Esophagus squamous epithelium (tissue), 4 donors: ENCODE results near the gene NKAIN4.

Source experiments
- CTCF ChIP-seq, 6 experiments: fragments of 450-650 bp in 4 of 6; fragments of 200-600 bp in 2 of 6; sonication (generic) in 2 of 6; IDR thresholded peaks; one replicate each; pipeline ENCODE4 v1.5.1; 2016 to 2019; ENCODE audit warnings: antibody characterized with exemption in 6 of 6, mild to moderate bottlenecking in 4 of 6, moderate library complexity in 4 of 6
- POLR2A ChIP-seq, 4 donors: fragments of 450-650 bp; IDR thresholded peaks; one replicate each; pipeline ENCODE4 v1.6.1; 2017; ENCODE audit warnings: antibody characterized with exemption in 4 of 4, mild to moderate bottlenecking in 4 of 4, moderate library complexity in 3 of 4

DNA sequence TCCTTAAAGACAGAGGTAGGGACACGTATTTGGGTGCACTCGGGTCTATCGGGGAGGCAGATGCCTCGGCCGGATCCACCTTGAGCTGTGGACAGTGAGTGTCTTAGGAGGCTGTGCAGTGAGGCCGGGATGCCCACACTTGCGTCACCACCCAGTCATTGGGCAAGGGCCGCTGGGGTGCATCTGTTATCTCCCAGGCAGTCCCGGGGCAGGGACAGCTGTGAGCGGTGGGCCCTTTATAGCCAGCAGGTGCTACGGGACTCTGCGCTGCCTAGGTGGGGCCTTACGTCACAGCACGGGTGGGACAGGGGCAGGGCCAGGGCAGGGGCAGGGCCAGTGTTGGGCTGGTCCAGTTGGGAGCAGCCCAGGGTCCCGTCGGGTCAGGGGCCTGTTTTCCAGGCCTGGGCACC is 38.0 kb upstream of the NKAIN4 start:
- TF ChIP-seq CTCF (IDR thresholded peaks at IDR 0.05) (no peak), POLR2A (IDR thresholded peaks at IDR 0.05) (no peak)
